HCT116 (cell line): ENCODE data around the gene SIL1. TPM values are rescaled to one million over a fixed set of nuclear protein-coding genes. Genes with fewer than 3 reads are reported as not detected.

ENCODE experiments used
- ATAC-seq: fragments of 200-7000 bp; cut with Tn5 transposase; 2 replicates; pipeline ENCODE4 v1.9.1; 2020; ENCODE audit warnings: mild to moderate bottlenecking, moderate library complexity
- BruUV-seq: library from RNA; stranded (reverse); fragments of 400-500 nt; replicated peaks from 2 replicates; lab custom pipeline; 2021; lab: Mats Ljungman, UMichigan
- CTCF ChIA-PET: fragments of 300-600 bp; sonication (Branson Sonifier 250); formaldehyde crosslinking; loops from one replicate; lab custom pipeline; 2021; ENCODE audit warnings: antibody characterized with exemption; lab: Charles Lee
- POLR2A ChIA-PET: fragments of 300-600, 350-600 bp; sonication (Branson Sonifier 250); formaldehyde crosslinking; loops from one replicate; lab custom pipeline; 2021; ENCODE audit warnings: antibody characterized with exemption; lab: Charles Lee
- RAD21 ChIA-PET, 2 experiments: fragments of 300-600 bp; sonication (Branson Sonifier 250); formaldehyde crosslinking; loops; one replicate each; lab custom pipeline; 2023; ENCODE audit warnings: low total read pairs in 2 of 2; ENCODE audit not compliant: uncharacterized antibody in 2 of 2, unreplicated experiment in 2 of 2, low non-redundant PET in 1 of 2; lab: Charles Lee
- DNase-seq: peaks from one replicate; pipeline ENCODE4 v3.0.0-alpha.2; 2010; ENCODE audit warnings: low read depth, low spot score
- H2AFZ ChIP-seq: fragments of 200-600 bp; shearing (Covaris generic), sonication (generic); 2 replicates; pipeline ENCODE4 v1.6.1; 2017; ENCODE audit warnings: low read depth, mixed run types, mixed read lengths, antibody characterized with exemption, low read length; ENCODE audit not compliant: poor library complexity, severe bottlenecking
- H3K27ac ChIP-seq: 2 replicates; pipeline ENCODE4 v1.5.1; 2012; ENCODE audit warnings: low read depth, low read length
- H3K27me3 ChIP-seq: fragments of 200-600 bp; sonication (generic); 2 replicates; pipeline ENCODE4 v1.6.1; 2016; ENCODE audit warnings: mixed run types, low read length, mixed read lengths; ENCODE audit not compliant: insufficient read depth
- H3K36me3 ChIP-seq, 2 experiments: fragments of 200-500 bp in 1 of 2; fragments of 200-600 bp in 1 of 2; sonication (Bioruptor generic) in 1 of 2; sonication (generic) in 1 of 2; 2 replicates each; pipeline versions ENCODE4 v1.5.1 to v1.6.1; 2014 to 2016; ENCODE audit warnings: low read length in 2 of 2, inconsistent platforms in 1 of 2, mixed read lengths in 1 of 2, mixed run types in 1 of 2; ENCODE audit not compliant: insufficient read depth in 2 of 2, control insufficient read depth in 1 of 2
- H3K4me1 ChIP-seq, 2 experiments: fragments of 200-600 bp in 1 of 2; sonication (generic) in 1 of 2; 2 replicates each; pipeline versions ENCODE4 v1.5.1 to v1.6.1; 2012 to 2017; ENCODE audit warnings: low read length in 2 of 2, inconsistent platforms in 1 of 2, mild to moderate bottlenecking in 1 of 2, mixed read lengths in 1 of 2, mixed run types in 1 of 2, moderate library complexity in 1 of 2; ENCODE audit not compliant: insufficient read depth in 2 of 2, control insufficient read depth in 1 of 2
- H3K4me2 ChIP-seq: fragments of 200-600 bp; sonication (generic); 2 replicates; pipeline ENCODE4 v1.6.1; 2017; ENCODE audit warnings: mixed run types, low read length, mixed read lengths
- H3K4me3 ChIP-seq, 2 experiments: fragments of 200-600 bp in 1 of 2; sonication (generic) in 1 of 2; replicated peaks in 1 of 2; 2 replicates each; pipeline ENCODE4 v1.5.1; 2011 to 2016; ENCODE audit warnings: low read length in 2 of 2, control low read depth in 1 of 2, low read depth in 1 of 2, mild to moderate bottlenecking in 1 of 2, mixed read lengths in 1 of 2, mixed run types in 1 of 2
- H3K79me2 ChIP-seq: fragments of 200-600 bp; sonication (generic); 2 replicates; pipeline ENCODE4 v1.6.1; 2017; ENCODE audit warnings: mild to moderate bottlenecking, mixed run types, low read length, moderate library complexity, mixed read lengths; ENCODE audit not compliant: insufficient read depth
- H3K9ac ChIP-seq: fragments of 200-600 bp; sonication (generic); 2 replicates; pipeline ENCODE4 v1.6.1; 2016; ENCODE audit warnings: low read length, mixed read lengths
- H3K9me2 ChIP-seq: fragments of 200-600 bp; sonication (generic), shearing (Covaris generic); 2 replicates; pipeline ENCODE4 v1.6.1; 2017; ENCODE audit warnings: mixed run types, mild to moderate bottlenecking, moderate library complexity; ENCODE audit not compliant: insufficient read depth
- H3K9me3 ChIP-seq, 2 experiments: fragments of 200-500 bp in 1 of 2; fragments of 200-600 bp in 1 of 2; sonication (Bioruptor generic) in 1 of 2; sonication (generic) in 1 of 2; 2 replicates each; pipeline ENCODE4 v1.6.1; 2014 to 2017; ENCODE audit warnings: low read length in 2 of 2, mixed read lengths in 2 of 2, inconsistent platforms in 1 of 2, low read depth in 1 of 2, mild to moderate bottlenecking in 1 of 2, mixed run types in 1 of 2, moderate library complexity in 1 of 2; ENCODE audit not compliant: control insufficient read depth in 1 of 2, insufficient read depth in 1 of 2
- H4K20me1 ChIP-seq: fragments of 200-600 bp; sonication (generic), shearing (Covaris generic); 2 replicates; pipeline ENCODE4 v1.6.1; 2017; ENCODE audit warnings: mixed run types, mild to moderate bottlenecking, moderate library complexity; ENCODE audit not compliant: insufficient read depth
- ATF3 ChIP-seq: IDR thresholded peaks from 2 replicates; pipeline ENCODE4 v1.6.1; 2012
- EGR1 ChIP-seq: IDR thresholded peaks from 2 replicates; pipeline ENCODE4 v1.6.1; 2012; ENCODE audit warnings: low read depth
- ELF1 ChIP-seq: IDR thresholded peaks from 2 replicates; pipeline ENCODE4 v1.6.1; 2012; ENCODE audit warnings: low read depth, borderline replicate concordance
- FOSL1 ChIP-seq: IDR thresholded peaks from 2 replicates; pipeline ENCODE4 v1.6.1; 2012; ENCODE audit warnings: low read depth
- JUND ChIP-seq: IDR thresholded peaks from 2 replicates; pipeline ENCODE4 v1.6.1; 2012
- POLR2A ChIP-seq: IDR thresholded peaks from 2 replicates; pipeline ENCODE4 v1.7.0; 2011; ENCODE audit warnings: borderline replicate concordance; ENCODE audit not compliant: insufficient read depth, insufficient read length; ENCODE audit errors: extremely low read depth
- RAD21 ChIP-seq: IDR thresholded peaks from 2 replicates; pipeline ENCODE4 v1.6.1; 2012; ENCODE audit warnings: low read depth, mild to moderate bottlenecking
- REST ChIP-seq: IDR thresholded peaks from 2 replicates; pipeline ENCODE4 v1.6.1; 2012; ENCODE audit warnings: low read depth
- SP1 ChIP-seq: IDR thresholded peaks from 2 replicates; pipeline ENCODE4 v1.6.1; 2012; ENCODE audit warnings: low read depth
- SRF ChIP-seq: IDR thresholded peaks from 2 replicates; pipeline ENCODE4 v1.6.1; 2012; ENCODE audit warnings: low read depth
- ZBTB33 ChIP-seq: IDR thresholded peaks from 2 replicates; pipeline ENCODE4 v1.6.1; 2011; ENCODE audit warnings: mild to moderate bottlenecking, low read length, moderate library complexity; ENCODE audit not compliant: insufficient replicate concordance; ENCODE audit errors: extremely low read depth
- intact Hi-C: fragments of 100-400 bp; cut with micrococcal nuclease; formaldehyde crosslinking; loops from 2 replicates; pipeline ENCODE4 v1.10.0; 2022
- total RNA-seq: library from RNA; stranded (reverse); gene quantifications from one replicate; pipeline ENCODE4 v1.2.1, GENCODE V29; 2021; ENCODE audit not compliant: unreplicated experiment
- TF ChIP-seq, protein P1 (sequence below), 3 experiments: fragments of 200-600 bp in 1 of 3; sonication (generic) in 1 of 3; IDR thresholded peaks in 2 of 3; conservative IDR thresholded peaks in 1 of 3; 2 replicates each; pipeline ENCODE4 v1.5.1; 2012 to 2017; ENCODE audit warnings: low read depth in 2 of 3, low read length in 2 of 3, antibody characterized with exemption in 1 of 3, borderline replicate concordance in 1 of 3, control low read depth in 1 of 3, mild to moderate bottlenecking in 1 of 3, mixed read lengths in 1 of 3, mixed run types in 1 of 3, moderate library complexity in 1 of 3; ENCODE audit not compliant: insufficient read depth in 1 of 3

The SIL1 gene
- total RNA-seq, 1 experiment from 2014 or later, result 34.0 TPM

GRCh38 chr5:139110526-139111168 lies 87.5 kb downstream of the SIL1 start:
- ChIA-PET CTCF (no interaction called here), RAD21 (no interaction called here)
- BruUV-seq, result no TSS peak

More at GRCh38 chr5:139110526-139111168, 87.5 kb downstream of the SIL1 start:
- H3K36me3 ChIP-seq, result no peaks in the 10 kb centered on the region
- no peaks in the 10 kb centered on the region for H3K27me3 ChIP-seq
- no peak overlapping the region for H3K27ac ChIP-seq
- no peaks in the 10 kb centered on the region for H3K9me3 ChIP-seq
- no peak overlapping the region for H2AFZ ChIP-seq
- TF ChIP-seq JUND (no peak), EGR1 (no peak), ELF1 (no peak), FOSL1 (no peak), ZBTB33 (no peak), RAD21 (no peak), SP1 (no peak), POLR2A (no peak), REST (no peak), ATF3 (no peak), SRF (no peak)
- TF ChIP-seq, protein P1, sequence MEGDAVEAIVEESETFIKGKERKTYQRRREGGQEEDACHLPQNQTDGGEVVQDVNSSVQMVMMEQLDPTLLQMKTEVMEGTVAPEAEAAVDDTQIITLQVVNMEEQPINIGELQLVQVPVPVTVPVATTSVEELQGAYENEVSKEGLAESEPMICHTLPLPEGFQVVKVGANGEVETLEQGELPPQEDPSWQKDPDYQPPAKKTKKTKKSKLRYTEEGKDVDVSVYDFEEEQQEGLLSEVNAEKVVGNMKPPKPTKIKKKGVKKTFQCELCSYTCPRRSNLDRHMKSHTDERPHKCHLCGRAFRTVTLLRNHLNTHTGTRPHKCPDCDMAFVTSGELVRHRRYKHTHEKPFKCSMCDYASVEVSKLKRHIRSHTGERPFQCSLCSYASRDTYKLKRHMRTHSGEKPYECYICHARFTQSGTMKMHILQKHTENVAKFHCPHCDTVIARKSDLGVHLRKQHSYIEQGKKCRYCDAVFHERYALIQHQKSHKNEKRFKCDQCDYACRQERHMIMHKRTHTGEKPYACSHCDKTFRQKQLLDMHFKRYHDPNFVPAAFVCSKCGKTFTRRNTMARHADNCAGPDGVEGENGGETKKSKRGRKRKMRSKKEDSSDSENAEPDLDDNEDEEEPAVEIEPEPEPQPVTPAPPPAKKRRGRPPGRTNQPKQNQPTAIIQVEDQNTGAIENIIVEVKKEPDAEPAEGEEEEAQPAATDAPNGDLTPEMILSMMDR (IDR thresholded peaks at IDR 0.05 in 2 of 3, conservative IDR thresholded peaks at IDR 0.05 in 1 of 3; ENCODE audit: borderline replicate concordance in 1 of 3, insufficient read depth in 1 of 3, low read depth in 2 of 3, low read length in 2 of 3), result no peak
- H3K9ac ChIP-seq, result no peak overlapping the region
- POLR2A ChIA-PET, result no interaction called here
- H3K9me2 ChIP-seq, result no peaks in the 10 kb centered on the region
- no peaks in the 10 kb centered on the region for H4K20me1 ChIP-seq
- no peak overlapping the region for H3K4me3 ChIP-seq
- no peaks in the 10 kb centered on the region for H3K79me2 ChIP-seq
- no peak overlapping the region for H3K4me2 ChIP-seq
- ATAC-seq (no peak), DNase-seq (no peak)
- H3K4me1 ChIP-seq, result peaks cover 0 to 2% of the 10 kb centered on the region in 2 experiments; a peak in 1 of 4 replicates
- intact Hi-C loops, result no loop called here
